PC-9 (cell line): ENCODE data around the gene THAP7. TPM values are rescaled to one million over a fixed set of nuclear protein-coding genes. Genes with fewer than 3 reads are reported as not detected.

Experiments used
- BruUV-seq: library from RNA; stranded (reverse); fragments of 400-500 nt; replicated peaks from 2 replicates; lab custom pipeline; 2021; lab: Mats Ljungman, UMichigan
- CTCF ChIA-PET: fragments of 300-600 bp; sonication (Branson Sonifier 250); formaldehyde crosslinking; loops from one replicate; lab custom pipeline; 2022; ENCODE audit warnings: antibody characterized with exemption; lab: Charles Lee
- POLR2A ChIA-PET: fragments of 300-600 bp; sonication (Branson Sonifier 250); formaldehyde crosslinking; loops from one replicate; lab custom pipeline; 2022; ENCODE audit warnings: antibody characterized with exemption; ENCODE audit not compliant: unreplicated experiment; lab: Charles Lee
- DNase-seq, 2 experiments: peaks; one replicate each; pipeline versions ENCODE4 v3.0.0 to v3.0.0-alpha.2; 2015 to 2022; ENCODE audit warnings: mixed read lengths in 1 of 2
- H2AFZ ChIP-seq: fragments of 200-600 bp; sonication (generic); 2 replicates; pipeline ENCODE4 v1.8.1; 2017; ENCODE audit warnings: antibody characterized with exemption
- H3F3A ChIP-seq: fragments of 200-600 bp; sonication (generic); 2 replicates; pipeline ENCODE4 v1.8.1; 2017; ENCODE audit warnings: antibody characterized with exemption, mild to moderate bottlenecking, low read depth; ENCODE audit not compliant: insufficient read depth
- H3K27ac ChIP-seq: fragments of 200-600 bp; sonication (generic); 2 replicates; pipeline ENCODE4 v1.6.1; 2016; ENCODE audit warnings: mixed run types
- H3K27me3 ChIP-seq: fragments of 200-600 bp; sonication (generic); 2 replicates; pipeline ENCODE4 v1.6.1; 2016; ENCODE audit warnings: low read depth, mixed run types; ENCODE audit not compliant: insufficient read depth
- H3K36me3 ChIP-seq: fragments of 200-600 bp; sonication (generic); 2 replicates; pipeline ENCODE4 v1.6.1; 2016; ENCODE audit warnings: low read depth, mixed run types
- H3K4me1 ChIP-seq: fragments of 200-600 bp; sonication (generic); replicated peaks from 2 replicates; pipeline ENCODE4 v1.6.1; 2016; ENCODE audit warnings: mixed run types; ENCODE audit not compliant: insufficient read depth
- H3K4me2 ChIP-seq: fragments of 200-600 bp; sonication (generic); 2 replicates; pipeline ENCODE4 v1.6.1; 2017; ENCODE audit warnings: mixed run types
- H3K4me3 ChIP-seq: fragments of 200-600 bp; sonication (generic); 2 replicates; pipeline ENCODE4 v1.6.1; 2016; ENCODE audit warnings: mixed run types
- H3K79me2 ChIP-seq: fragments of 200-600 bp; sonication (generic); 2 replicates; pipeline ENCODE4 v1.6.1; 2017; ENCODE audit warnings: low read depth, mixed run types
- H3K9me2 ChIP-seq: fragments of 200-600 bp; sonication (generic); 2 replicates; pipeline ENCODE4 v1.8.1; 2017; ENCODE audit warnings: mild to moderate bottlenecking; ENCODE audit not compliant: insufficient read depth
- H3K9me3 ChIP-seq: fragments of 200-600 bp; sonication (generic); 2 replicates; pipeline ENCODE4 v1.8.1; 2016; ENCODE audit warnings: low read depth; ENCODE audit not compliant: insufficient read depth
- H4K20me1 ChIP-seq: fragments of 200-600 bp; sonication (generic); 2 replicates; pipeline ENCODE4 v1.8.1; 2017; ENCODE audit not compliant: insufficient read depth
- CTCF ChIP-seq: fragments of 200-600 bp; sonication (generic); conservative IDR thresholded peaks from 2 replicates; pipeline ENCODE4 v1.6.1; 2017; ENCODE audit warnings: mixed run types, antibody characterized with exemption, mild to moderate bottlenecking, moderate library complexity
- EZH2 ChIP-seq: fragments of 200-600 bp; sonication (generic); IDR thresholded peaks from 2 replicates; pipeline ENCODE4 v1.8.0; 2017; ENCODE audit warnings: antibody characterized with exemption, low read depth
- intact Hi-C: fragments of 100-400 bp; cut with micrococcal nuclease; formaldehyde crosslinking; loops from one replicate; pipeline ENCODE4 v1.10.0; 2022; ENCODE audit not compliant: unreplicated experiment
- total RNA-seq: library from RNA; stranded (reverse); gene quantifications from 2 replicates; pipeline ENCODE4 v1.2.3, GENCODE V29; 2021

THAP7 gene
- total RNA-seq, 1 experiment from 2014 or later: 17.0 TPM

- Histone ChIP-seq H3K9me2 (no peaks in the 10 kb centered on the region), H3K27me3 (no peaks in the 10 kb centered on the region), H3F3A (peaks cover 49% of the 10 kb centered on the region), H3K4me1 (peaks cover 9% of the 10 kb centered on the region; the same call in 1 of the 2 replicates), H2AFZ (no peak overlapping the region), H3K4me2 (no peak overlapping the region), H3K27ac (peak overlapping the region; percentile 50), H3K79me2 (peaks cover 60% of the 10 kb centered on the region), H4K20me1 (peaks cover 11% of the 10 kb centered on the region), H3K36me3 (no peaks in the 10 kb centered on the region; the same call in 1 of the 2 replicates), H3K9me3 (no peaks in the 10 kb centered on the region), H3K4me3 (no peak overlapping the region)
- no peak for TF ChIP-seq CTCF
- TF ChIP-seq EZH2: no peak
- ChIA-PET POLR2A (interaction anchor here (0.7 kb wide), 1 partner anchor 72 kb away, joined by 9 read pairs; no protein-coding TSS in a partner anchor), CTCF (no interaction called here)
- intact Hi-C loops: no loop called here
- BruUV-seq: no TSS peak
- no peak for DNase-seq
These were observed 48.6 kb downstream of the THAP7 start for GRCh38 chr22:20953342-20953608.

- no peak overlapping the region for H2AFZ ChIP-seq
- no peaks in the 10 kb centered on the region for H3K9me2 ChIP-seq
- ChIA-PET POLR2A (no interaction called here), CTCF (interaction anchor here (0.6 kb wide), 1 partner anchor 696 kb away, joined by 3 read pairs; no protein-coding TSS in a partner anchor)
- intact Hi-C loops: no loop called here
- H3K4me3 ChIP-seq: no peak overlapping the region
- no peak overlapping the region for H3K27ac ChIP-seq
- peaks cover 66% of the 10 kb centered on the region for H3K79me2 ChIP-seq
- no peak for DNase-seq
- BruUV-seq: TSS peak; percentile 6
- H3F3A ChIP-seq: peaks cover 48% of the 10 kb centered on the region
- H3K4me2 ChIP-seq: no peak overlapping the region
- TF ChIP-seq EZH2: no peak
- peaks cover 14% of the 10 kb centered on the region for H4K20me1 ChIP-seq
- H3K36me3 ChIP-seq: no peaks in the 10 kb centered on the region; the same call in 1 of the 2 replicates
- H3K4me1 ChIP-seq: peaks cover 9% of the 10 kb centered on the region; the same call in 1 of the 2 replicates
- H3K27me3 ChIP-seq: no peaks in the 10 kb centered on the region
- no peaks in the 10 kb centered on the region for H3K9me3 ChIP-seq
These were observed 49.2 kb downstream of the THAP7 start for GRCh38 chr22:20952544-20953341.

DNA sequence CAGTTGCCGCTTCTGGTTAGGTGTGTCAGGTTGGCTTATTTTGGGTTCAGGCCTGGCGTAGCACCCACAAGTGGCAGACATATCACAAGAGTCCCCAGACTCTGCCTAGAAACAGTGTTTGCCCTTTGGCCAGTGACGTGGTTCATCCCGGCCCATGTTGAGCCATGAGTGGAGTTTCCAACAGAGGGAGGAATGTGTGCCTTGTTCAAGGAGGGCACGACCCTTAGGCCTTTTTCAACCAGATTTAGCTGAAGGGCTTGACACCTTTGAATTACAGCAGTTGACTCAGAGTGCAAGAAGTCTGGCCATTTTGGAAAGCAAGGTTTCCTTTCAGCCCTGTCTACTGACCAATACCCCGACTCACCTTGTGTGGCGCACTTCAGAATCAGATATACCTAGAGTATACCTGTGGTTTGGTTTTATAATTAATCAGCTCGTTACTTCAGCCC is 50.0 kb downstream of the THAP7 start:
- no TSS peak for BruUV-seq
- TF ChIP-seq CTCF (no peak), EZH2 (no peak)
- Histone ChIP-seq H3K36me3 (no peaks in the 10 kb centered on the region; the same call in 1 of the 2 replicates), H3K9me3 (no peaks in the 10 kb centered on the region), H3K27me3 (no peaks in the 10 kb centered on the region), H3K4me1 (peaks cover 9% of the 10 kb centered on the region; the same call in 1 of the 2 replicates), H2AFZ (no peak overlapping the region), H3K4me3 (no peak overlapping the region), H3K79me2 (peaks cover 74% of the 10 kb centered on the region), H3K4me2 (no peak overlapping the region), H3F3A (peaks cover 48% of the 10 kb centered on the region), H3K9me2 (no peaks in the 10 kb centered on the region), H4K20me1 (peaks cover 19% of the 10 kb centered on the region), H3K27ac (no peak overlapping the region)
- DNase-seq: no peak
- intact Hi-C loops: no loop called here
- ChIA-PET POLR2A (interaction anchor here (0.6 to 0.7 kb wide), 2 partner anchors 30 to 1947 kb away, joined by 4 to 10 read pairs; no protein-coding TSS in a partner anchor), CTCF (interaction anchor here (0.6 kb wide), 1 partner anchor 697 kb away, joined by 3 read pairs; no protein-coding TSS in a partner anchor)
